Panc1 (cell line): ENCODE measurements around the gene MAST1. TPM values are rescaled to one million over a fixed set of nuclear protein-coding genes. Genes with fewer than 3 reads are reported as not detected.

Experiments used
- ATAC-seq: fragments of 200-7000 bp; cut with Tn5 transposase; 2 replicates; pipeline ENCODE4 v1.9.1; 2020; ENCODE audit warnings: mild to moderate bottlenecking, moderate library complexity
- BruUV-seq: library from RNA; stranded (reverse); fragments of 400-500 nt; replicated peaks from 2 replicates; lab custom pipeline; 2021; lab: Mats Ljungman, UMichigan
- CTCF ChIA-PET: fragments of 300-600 bp; sonication (Branson Sonifier 250); formaldehyde crosslinking; loops from one replicate; lab custom pipeline; 2022; ENCODE audit warnings: antibody characterized with exemption; lab: Charles Lee
- POLR2A ChIA-PET: fragments of 300-600 bp; sonication (Branson Sonifier 250); formaldehyde crosslinking; loops from one replicate; lab custom pipeline; 2022; ENCODE audit warnings: antibody characterized with exemption; lab: Charles Lee
- DNase-seq: peaks from one replicate; pipeline ENCODE4 v3.0.0-alpha.2; 2010; ENCODE audit warnings: low read depth, low spot score
- H3K27ac ChIP-seq: 2 replicates; pipeline ENCODE4 v1.5.1; 2011; ENCODE audit warnings: mild to moderate bottlenecking, low read length, inconsistent platforms
- H3K27me3 ChIP-seq: fragments of 200-500 bp; sonication (Bioruptor generic); 2 replicates; pipeline ENCODE4 v1.6.0; 2014; ENCODE audit warnings: low read length, inconsistent platforms; ENCODE audit not compliant: control insufficient read depth, insufficient read depth
- H3K36me3 ChIP-seq: fragments of 200-500 bp; sonication (Bioruptor generic); 2 replicates; pipeline ENCODE4 v1.5.1; 2014; ENCODE audit warnings: inconsistent platforms, mild to moderate bottlenecking, low read length, moderate library complexity; ENCODE audit not compliant: control insufficient read depth, insufficient read depth
- H3K4me1 ChIP-seq: 2 replicates; pipeline ENCODE4 v1.5.1; 2011; ENCODE audit warnings: inconsistent platforms, mild to moderate bottlenecking, low read length, moderate library complexity; ENCODE audit not compliant: control insufficient read depth, insufficient read depth
- H3K4me3 ChIP-seq, 2 experiments: 2 replicates each; pipeline ENCODE4 v1.5.1; 2011 to 2012; ENCODE audit warnings: low read depth in 2 of 2, low read length in 2 of 2, mild to moderate bottlenecking in 2 of 2, inconsistent platforms in 1 of 2, moderate library complexity in 1 of 2
- H3K9me3 ChIP-seq: fragments of 200-500 bp; sonication (Bioruptor generic); 2 replicates; pipeline ENCODE4 v1.5.1; 2014; ENCODE audit warnings: low read depth, mild to moderate bottlenecking, inconsistent platforms, low read length, moderate library complexity; ENCODE audit not compliant: control insufficient read depth, insufficient read depth
- POLR2AphosphoS5 ChIP-seq: IDR thresholded peaks from 2 replicates; pipeline ENCODE4 v1.6.1; 2012; ENCODE audit warnings: mild to moderate bottlenecking, low read depth, low read length, moderate library complexity
- REST ChIP-seq, 2 experiments: IDR thresholded peaks; 2 replicates each; pipeline ENCODE4 v1.6.1; 2011 to 2012; ENCODE audit warnings: low read depth in 2 of 2, control low read depth in 1 of 2, low read length in 1 of 2, mild to moderate bottlenecking in 1 of 2, moderate library complexity in 1 of 2; ENCODE audit not compliant: insufficient read depth in 1 of 2
- SIN3A ChIP-seq: IDR thresholded peaks from 2 replicates; pipeline ENCODE4 v1.6.1; 2012; ENCODE audit warnings: low read depth, mild to moderate bottlenecking, low read length, moderate library complexity, borderline replicate concordance; ENCODE audit not compliant: insufficient read depth
- TCF7L2 ChIP-seq: IDR thresholded peaks from 2 replicates; pipeline ENCODE4 v1.6.1; 2011; ENCODE audit warnings: mild to moderate bottlenecking, low read depth, low read length, inconsistent platforms
- in situ Hi-C: cut with HindIII; loops from 2 replicates; pipeline ENCODE4 v1.10.0; 2016; ENCODE audit warnings: low sequenced_read_pairs, low pct_unique_long_range_greater_than_20kb
- intact Hi-C: fragments of 100-400 bp; cut with micrococcal nuclease; formaldehyde crosslinking; loops from one replicate; pipeline ENCODE4 v1.10.0; 2022; ENCODE audit not compliant: unreplicated experiment
- total RNA-seq: library from RNA; stranded (reverse); gene quantifications from one replicate; pipeline ENCODE4 v1.2.1, GENCODE V29; 2021; ENCODE audit not compliant: unreplicated experiment
- TF ChIP-seq, protein P1 (sequence below): fragments of 450-650 bp; IDR thresholded peaks from 2 replicates; pipeline ENCODE4 v1.5.1; 2017; ENCODE audit warnings: mild to moderate bottlenecking

MAST1 gene
- total RNA-seq, 1 experiment from 2014 or later, result 3.1 TPM

GRCh38 chr19:12833418-12833737 is 4.9 kb upstream of the MAST1 start:
- TF ChIP-seq SIN3A (no peak), POLR2AphosphoS5 (no peak), TCF7L2 (no peak), REST (IDR thresholded peaks at IDR 0.05; ENCODE audit: insufficient read depth in 1 of 2, low read depth in 2 of 2, low read length in 1 of 2) (no peak)
- TF ChIP-seq, protein P1, sequence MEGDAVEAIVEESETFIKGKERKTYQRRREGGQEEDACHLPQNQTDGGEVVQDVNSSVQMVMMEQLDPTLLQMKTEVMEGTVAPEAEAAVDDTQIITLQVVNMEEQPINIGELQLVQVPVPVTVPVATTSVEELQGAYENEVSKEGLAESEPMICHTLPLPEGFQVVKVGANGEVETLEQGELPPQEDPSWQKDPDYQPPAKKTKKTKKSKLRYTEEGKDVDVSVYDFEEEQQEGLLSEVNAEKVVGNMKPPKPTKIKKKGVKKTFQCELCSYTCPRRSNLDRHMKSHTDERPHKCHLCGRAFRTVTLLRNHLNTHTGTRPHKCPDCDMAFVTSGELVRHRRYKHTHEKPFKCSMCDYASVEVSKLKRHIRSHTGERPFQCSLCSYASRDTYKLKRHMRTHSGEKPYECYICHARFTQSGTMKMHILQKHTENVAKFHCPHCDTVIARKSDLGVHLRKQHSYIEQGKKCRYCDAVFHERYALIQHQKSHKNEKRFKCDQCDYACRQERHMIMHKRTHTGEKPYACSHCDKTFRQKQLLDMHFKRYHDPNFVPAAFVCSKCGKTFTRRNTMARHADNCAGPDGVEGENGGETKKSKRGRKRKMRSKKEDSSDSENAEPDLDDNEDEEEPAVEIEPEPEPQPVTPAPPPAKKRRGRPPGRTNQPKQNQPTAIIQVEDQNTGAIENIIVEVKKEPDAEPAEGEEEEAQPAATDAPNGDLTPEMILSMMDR, result no peak
- no peak overlapping the region for H3K27ac ChIP-seq
- ChIA-PET CTCF (no interaction called here), POLR2A (no interaction called here)
- no peaks in the 10 kb centered on the region for H3K36me3 ChIP-seq
- intact Hi-C loops, result no loop called here
- no peaks in the 10 kb centered on the region for H3K9me3 ChIP-seq
- BruUV-seq, result no TSS peak
- no peaks in the 10 kb centered on the region; the same call in 1 of the 2 replicates for H3K27me3 ChIP-seq
- H3K4me1 ChIP-seq, result peaks cover 4% of the 10 kb centered on the region
- H3K4me3 ChIP-seq, result peak overlapping the region; percentile 17 to 45
- DNase-seq, result no peak
- in situ Hi-C loops, result no loop called here
- ATAC-seq, result no peak

GRCh38 chr19:12833738-12834565 is 4.4 kb upstream of the MAST1 start:
- CTCF ChIA-PET, result no interaction called here
- Histone ChIP-seq H3K9me3 (no peaks in the 10 kb centered on the region), H3K27ac (no peak overlapping the region), H3K36me3 (no peaks in the 10 kb centered on the region; the same call in 1 of the 2 replicates), H3K27me3 (no peaks in the 10 kb centered on the region; the same call in 1 of the 2 replicates), H3K4me1 (peaks cover 4% of the 10 kb centered on the region), H3K4me3 (peak overlapping the region; percentile 47 to 57)
- TF ChIP-seq POLR2AphosphoS5 (no peak), REST (IDR thresholded peaks at IDR 0.05; ENCODE audit: insufficient read depth in 1 of 2, low read depth in 2 of 2, low read length in 1 of 2) (no peak), SIN3A (0 out of 2 replicates have a peak, but pooled peaks have one; percentile 37), TCF7L2 (no peak)
- TF ChIP-seq, protein P1, result peak; percentile 10; the same call in 1 of the 2 replicates
- POLR2A ChIA-PET, result no interaction called here
- in situ Hi-C loops, result no loop called here
- intact Hi-C loops, result no loop called here
- ATAC-seq (peak; percentile 46), DNase-seq (no peak)
- BruUV-seq, result no TSS peak
